ENCODE data around the gene PARD3. TPM values are rescaled to one million over a fixed set of nuclear protein-coding genes. Genes with fewer than 3 reads are reported as not detected.

PARD3 gene
- total and polyA plus RNA-seq, 10 of the 15 experiments (the other 5 are each of a cell fraction or from before 2014, with no cell fraction given), result 2.6 to 43.1 (median 13.9) TPM

- RAD21 ChIA-PET (ENCODE audit: unreplicated experiment), result interaction anchor here (0.9 to 1.8 kb wide), 2 partner anchors 144 to 258 kb away, joined by 3 to 4 read pairs; no protein-coding TSS in a partner anchor
- ATAC-seq, result peak; percentile 64
Observed at GRCh38 chr10:34380856-34381255, 434.2 kb downstream of the PARD3 start.

DNA sequence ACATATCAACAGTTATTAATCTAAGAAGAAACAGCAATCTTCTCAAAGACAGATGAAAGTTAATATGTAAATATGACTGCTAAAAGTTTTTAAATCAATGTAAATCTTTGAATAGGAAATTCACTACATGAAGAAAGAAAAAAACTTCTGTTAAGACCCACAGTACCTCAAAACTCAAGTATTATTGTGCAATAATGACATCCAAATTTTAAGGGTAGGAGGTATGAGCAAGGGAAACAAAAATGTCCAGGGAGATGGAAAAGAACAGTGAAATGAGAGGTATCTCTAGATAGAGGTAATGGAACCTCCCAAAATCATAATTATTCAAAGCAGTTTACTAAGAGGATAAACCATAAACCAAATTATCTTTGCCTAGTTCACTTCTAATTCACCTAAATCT, 436.8 kb downstream of the PARD3 start:
- ChIA-PET POLR2A (no interaction called here), SMC1A (ENCODE audit: uncharacterized antibody, unreplicated experiment) (interaction anchor here (1.7 to 2.7 kb wide), 2 partner anchors 61 to 256 kb away, joined by 4 to 7 read pairs; no protein-coding TSS in a partner anchor), RAD21 (ENCODE audit: unreplicated experiment) (no interaction called here), CTCF (no interaction called here)
- no TSS peak for BruUV-seq (replicated peaks)
- no peak overlapping the region for H3K27ac ChIP-seq (ENCODE audit: control insufficient read depth, insufficient read depth)
- TF ChIP-seq DPF2 (IDR thresholded peaks at IDR 0.05) (no peak), ATF7 (IDR thresholded peaks at IDR 0.05; ENCODE audit: low read depth) (no peak), JUND (IDR thresholded peaks at IDR 0.05; ENCODE audit: low read depth, low read length) (no peak), USF2 (IDR thresholded peaks at IDR 0.05; ENCODE audit: borderline replicate concordance, low read depth, low read length) (no peak), RCOR1 (conservative IDR thresholded peaks at IDR 0.05; ENCODE audit: low read depth, low read length) (no peak), KLF5 (IDR thresholded peaks at IDR 0.05; ENCODE audit: partially characterized antibody) (no peak)
- TF ChIP-seq, protein P1, sequence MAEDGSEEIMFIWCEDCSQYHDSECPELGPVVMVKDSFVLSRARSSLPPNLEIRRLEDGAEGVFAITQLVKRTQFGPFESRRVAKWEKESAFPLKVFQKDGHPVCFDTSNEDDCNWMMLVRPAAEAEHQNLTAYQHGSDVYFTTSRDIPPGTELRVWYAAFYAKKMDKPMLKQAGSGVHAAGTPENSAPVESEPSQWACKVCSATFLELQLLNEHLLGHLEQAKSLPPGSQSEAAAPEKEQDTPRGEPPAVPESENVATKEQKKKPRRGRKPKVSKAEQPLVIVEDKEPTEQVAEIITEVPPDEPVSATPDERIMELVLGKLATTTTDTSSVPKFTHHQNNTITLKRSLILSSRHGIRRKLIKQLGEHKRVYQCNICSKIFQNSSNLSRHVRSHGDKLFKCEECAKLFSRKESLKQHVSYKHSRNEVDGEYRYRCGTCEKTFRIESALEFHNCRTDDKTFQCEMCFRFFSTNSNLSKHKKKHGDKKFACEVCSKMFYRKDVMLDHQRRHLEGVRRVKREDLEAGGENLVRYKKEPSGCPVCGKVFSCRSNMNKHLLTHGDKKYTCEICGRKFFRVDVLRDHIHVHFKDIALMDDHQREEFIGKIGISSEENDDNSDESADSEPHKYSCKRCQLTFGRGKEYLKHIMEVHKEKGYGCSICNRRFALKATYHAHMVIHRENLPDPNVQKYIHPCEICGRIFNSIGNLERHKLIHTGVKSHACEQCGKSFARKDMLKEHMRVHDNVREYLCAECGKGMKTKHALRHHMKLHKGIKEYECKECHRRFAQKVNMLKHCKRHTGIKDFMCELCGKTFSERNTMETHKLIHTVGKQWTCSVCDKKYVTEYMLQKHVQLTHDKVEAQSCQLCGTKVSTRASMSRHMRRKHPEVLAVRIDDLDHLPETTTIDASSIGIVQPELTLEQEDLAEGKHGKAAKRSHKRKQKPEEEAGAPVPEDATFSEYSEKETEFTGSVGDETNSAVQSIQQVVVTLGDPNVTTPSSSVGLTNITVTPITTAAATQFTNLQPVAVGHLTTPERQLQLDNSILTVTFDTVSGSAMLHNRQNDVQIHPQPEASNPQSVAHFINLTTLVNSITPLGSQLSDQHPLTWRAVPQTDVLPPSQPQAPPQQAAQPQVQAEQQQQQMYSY (CRISPR knock-in tag; IDR thresholded peaks at IDR 0.05), result no peak
- in situ Hi-C loops (cut with MboI) (no loop called here), intact Hi-C loops (cut with micrococcal nuclease; ENCODE audit: unreplicated experiment) (no loop called here)
- no peaks in the 10 kb centered on the region for H3K79me2 ChIP-seq (ENCODE audit: control insufficient read depth, insufficient read depth, low read length)
- no peaks in the 10 kb centered on the region for H3K9me3 ChIP-seq (replicated peaks; ENCODE audit: control insufficient read depth, insufficient read depth, low read length)
- H2AFZ ChIP-seq (ENCODE audit: control insufficient read depth, low read depth, low read length), result no peak overlapping the region
- no peak for DNase-seq (ENCODE audit: low read depth, low spot score)
- no peaks in the 10 kb centered on the region for H3K36me3 ChIP-seq (ENCODE audit: control insufficient read depth in 2 of 2, insufficient read depth in 2 of 2, low read length in 1 of 2)
- ATAC-seq, result no peak
- FAIRE-seq, result no peak
- 0 out of 2 replicates have a peak, but pooled peaks cover 2% of the 10 kb centered on the region for H3K4me1 ChIP-seq (ENCODE audit: control insufficient read depth, insufficient read depth, low read length)
- no peaks in the 10 kb centered on the region for H4K20me1 ChIP-seq (ENCODE audit: control insufficient read depth, insufficient read depth)
- H3K4me2 ChIP-seq (ENCODE audit: control insufficient read depth, insufficient read depth), result no peak overlapping the region
- no peaks in the 10 kb centered on the region for H3K27me3 ChIP-seq (replicated peaks in 1 of 2; ENCODE audit: control insufficient read depth in 2 of 2, insufficient read depth in 2 of 2, low read length in 1 of 2)
- no peak overlapping the region for H3K9ac ChIP-seq (ENCODE audit: control insufficient read depth, insufficient read depth, low read length)
- H3K4me3 ChIP-seq, result no peak overlapping the region

More at GRCh38 chr10:34380856-34381255, 434.2 kb downstream of the PARD3 start:
- no TSS peak for BruUV-seq (replicated peaks)
- no peaks in the 10 kb centered on the region for H3K79me2 ChIP-seq (ENCODE audit: control insufficient read depth, insufficient read depth, low read length)
- H3K4me1 ChIP-seq (ENCODE audit: control insufficient read depth, insufficient read depth, low read length), result no peaks in the 10 kb centered on the region
- in situ Hi-C loops (cut with MboI) (no loop called here), intact Hi-C loops (cut with micrococcal nuclease; ENCODE audit: unreplicated experiment) (loop anchor here (10.0 kb wide), 1 partner anchor 226 kb away; no protein-coding TSS in a partner anchor)
- no peaks in the 10 kb centered on the region for H3K9me3 ChIP-seq (replicated peaks; ENCODE audit: control insufficient read depth, insufficient read depth, low read length)
- SMC1A ChIA-PET (ENCODE audit: uncharacterized antibody, unreplicated experiment), result interaction anchor here (0.9 to 2.5 kb wide), 4 partner anchors 11 to 254 kb away, joined by 3 to 7 read pairs (median 3); no protein-coding TSS in a partner anchor
- CTCF ChIA-PET, result interaction anchor here (1.0 to 1.3 kb wide), 4 partner anchors 10 to 1050 kb away, joined by 3 to 4 read pairs (median 3); no protein-coding TSS in a partner anchor
- 26% methylated on average over 3 of the region's 3 CpGs for WGBS (ENCODE audit: insufficient coverage, insufficient replicate concordance, low lambda C conversion rate, missing lambda C conversion rate)
- POLR2A ChIA-PET, result no interaction called here
- no peak overlapping the region for H2AFZ ChIP-seq (ENCODE audit: control insufficient read depth, low read depth, low read length)
- H3K4me3 ChIP-seq, result no peak overlapping the region
- H3K4me2 ChIP-seq (ENCODE audit: control insufficient read depth, insufficient read depth), result no peak overlapping the region
- H3K27me3 ChIP-seq (replicated peaks in 1 of 2; ENCODE audit: control insufficient read depth in 2 of 2, insufficient read depth in 2 of 2, low read length in 1 of 2), result no peaks in the 10 kb centered on the region
- no peaks in the 10 kb centered on the region for H4K20me1 ChIP-seq (ENCODE audit: control insufficient read depth, insufficient read depth)
- TF ChIP-seq SPI1 (IDR thresholded peaks at IDR 0.05; ENCODE audit: borderline replicate concordance, insufficient read depth, low read depth, low read length) (peak; percentile 38; the same call in 1 of the 2 replicates), MYB (IDR thresholded peaks at IDR 0.05; ENCODE audit: borderline replicate concordance, low read depth, low read length) (no peak), MTA2 (IDR thresholded peaks at IDR 0.05; ENCODE audit: low read depth) (peak; percentile 32; the same call in 1 of the 2 replicates), EP300 (IDR thresholded peaks at IDR 0.05; ENCODE audit: borderline replicate concordance in 1 of 2, control insufficient read depth in 1 of 2, low read depth in 2 of 2, low read length in 2 of 2) (peak in 1 of 2 experiments; percentile 48; a peak in 1 of 4 replicates), MYC (IDR thresholded peaks at IDR 0.05; ENCODE audit: insufficient read depth, insufficient read length, insufficient replicate concordance, low read length, severe bottlenecking) (no peak), LARP7 (IDR thresholded peaks at IDR 0.05) (no peak), STAT1 (conservative IDR thresholded peaks at IDR 0.05) (no peak), ASH2L (IDR thresholded peaks at IDR 0.05; ENCODE audit: borderline replicate concordance, low read depth) (no peak)
- TF ChIP-seq, protein P2, sequence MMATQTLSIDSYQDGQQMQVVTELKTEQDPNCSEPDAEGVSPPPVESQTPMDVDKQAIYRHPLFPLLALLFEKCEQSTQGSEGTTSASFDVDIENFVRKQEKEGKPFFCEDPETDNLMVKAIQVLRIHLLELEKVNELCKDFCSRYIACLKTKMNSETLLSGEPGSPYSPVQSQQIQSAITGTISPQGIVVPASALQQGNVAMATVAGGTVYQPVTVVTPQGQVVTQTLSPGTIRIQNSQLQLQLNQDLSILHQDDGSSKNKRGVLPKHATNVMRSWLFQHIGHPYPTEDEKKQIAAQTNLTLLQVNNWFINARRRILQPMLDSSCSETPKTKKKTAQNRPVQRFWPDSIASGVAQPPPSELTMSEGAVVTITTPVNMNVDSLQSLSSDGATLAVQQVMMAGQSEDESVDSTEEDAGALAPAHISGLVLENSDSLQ (IDR thresholded peaks at IDR 0.05), result peak; percentile 52; the same call in 1 of the 2 replicates
- no peak overlapping the region for H3K27ac ChIP-seq (ENCODE audit: control insufficient read depth, insufficient read depth)
- FAIRE-seq (no peak), DNase-seq (ENCODE audit: low read depth, low spot score) (no peak)
- H3K36me3 ChIP-seq (ENCODE audit: control insufficient read depth in 2 of 2, insufficient read depth in 2 of 2, low read length in 1 of 2), result no peaks in the 10 kb centered on the region
- no peak overlapping the region for H3K9ac ChIP-seq (ENCODE audit: control insufficient read depth, insufficient read depth, low read length)

Measured in GM12878 (cell line).